SH-SY5Y (cell line): ENCODE measurements around the gene OPCML.

Experiments
- GATA2 ChIP-seq: IDR thresholded peaks from 2 replicates; pipeline ENCODE4 v1.6.1; 2011; ENCODE audit warnings: mild to moderate bottlenecking, low read depth, low read length
- GATA3 ChIP-seq: IDR thresholded peaks from 2 replicates; pipeline ENCODE4 v1.6.1; 2011; ENCODE audit warnings: low read depth, mild to moderate bottlenecking, low read length, moderate library complexity

GRCh38 chr11:133219543-133219942, 312.8 kb downstream of the OPCML start:
- no peak for TF ChIP-seq GATA2
- TF ChIP-seq GATA3, result no peak
